Loucy (cell line): ENCODE measurements around the gene PRKCE.

Source experiments
- H2AFZ ChIP-seq: fragments of 200-600 bp; sonication (generic); 2 replicates; pipeline ENCODE4 v1.6.0; 2016; ENCODE audit warnings: antibody characterized with exemption, mild to moderate bottlenecking, low read length, moderate library complexity
- H3F3A ChIP-seq: fragments of 200-600 bp; 2 replicates; pipeline ENCODE4 v1.6.0; 2016; ENCODE audit warnings: antibody characterized with exemption, low read depth, mild to moderate bottlenecking
- H3K27me3 ChIP-seq: fragments of 200-600 bp; sonication (generic); 2 replicates; pipeline ENCODE4 v1.6.1; 2014; ENCODE audit warnings: low read length, mild to moderate bottlenecking; ENCODE audit not compliant: insufficient read depth, poor library complexity, severe bottlenecking
- H3K36me3 ChIP-seq: fragments of 200-600 bp; sonication (generic); 2 replicates; pipeline ENCODE4 v1.6.1; 2016; ENCODE audit warnings: low read length; ENCODE audit not compliant: insufficient read depth
- H3K4me1 ChIP-seq: fragments of 200-600 bp; sonication (generic); 2 replicates; pipeline ENCODE4 v1.5.1; 2014; ENCODE audit warnings: low read length, mild to moderate bottlenecking; ENCODE audit not compliant: insufficient read depth, poor library complexity, severe bottlenecking
- H3K4me2 ChIP-seq: fragments of 200-600 bp; sonication (generic); 2 replicates; pipeline ENCODE4 v1.6.0; 2014; ENCODE audit warnings: antibody characterized with exemption, low read length, low read depth, mild to moderate bottlenecking; ENCODE audit not compliant: poor library complexity, severe bottlenecking
- H3K4me3 ChIP-seq: fragments of 200-600 bp; sonication (generic); 2 replicates; pipeline ENCODE4 v1.5.1; 2014; ENCODE audit warnings: low read length, mild to moderate bottlenecking, mixed read lengths; ENCODE audit not compliant: poor library complexity, severe bottlenecking
- H3K79me2 ChIP-seq: fragments of 200-600 bp; sonication (generic); 2 replicates; pipeline ENCODE4 v1.6.1; 2014; ENCODE audit warnings: low read length; ENCODE audit not compliant: insufficient read depth
- H3K9ac ChIP-seq: fragments of 200-600 bp; sonication (generic); 2 replicates; pipeline ENCODE4 v1.6.0; 2014; ENCODE audit warnings: mild to moderate bottlenecking, low read depth, low read length, moderate library complexity; ENCODE audit not compliant: poor library complexity, severe bottlenecking
- H3K9me2 ChIP-seq: fragments of 200-600 bp; sonication (generic); replicated peaks from 2 replicates; pipeline ENCODE4 v1.6.1; 2016; ENCODE audit warnings: low read depth, low read length, mixed read lengths
- H3K9me3 ChIP-seq: fragments of 200-600 bp; sonication (generic); 2 replicates; pipeline ENCODE4 v1.6.1; 2014; ENCODE audit warnings: mild to moderate bottlenecking, antibody characterized with exemption, low read length, low read depth; ENCODE audit not compliant: insufficient read depth
- H4K20me1 ChIP-seq: fragments of 200-600 bp; sonication (generic); 2 replicates; pipeline ENCODE4 v1.6.0; 2014; ENCODE audit warnings: antibody characterized with exemption, low read length, mild to moderate bottlenecking; ENCODE audit not compliant: insufficient read depth, poor library complexity, severe bottlenecking
- CTCF ChIP-seq: fragments of 200-600 bp; sonication (generic); conservative IDR thresholded peaks from 2 replicates; pipeline ENCODE4 v1.5.1; 2014; ENCODE audit warnings: mild to moderate bottlenecking, antibody characterized with exemption, low read length
- EZH2phosphoT487 ChIP-seq: fragments of 200-600 bp; IDR thresholded peaks from 2 replicates; pipeline ENCODE4 v1.6.1; 2018; ENCODE audit warnings: antibody characterized with exemption, mild to moderate bottlenecking, moderate library complexity, borderline replicate concordance

Gene PRKCE

DNA sequence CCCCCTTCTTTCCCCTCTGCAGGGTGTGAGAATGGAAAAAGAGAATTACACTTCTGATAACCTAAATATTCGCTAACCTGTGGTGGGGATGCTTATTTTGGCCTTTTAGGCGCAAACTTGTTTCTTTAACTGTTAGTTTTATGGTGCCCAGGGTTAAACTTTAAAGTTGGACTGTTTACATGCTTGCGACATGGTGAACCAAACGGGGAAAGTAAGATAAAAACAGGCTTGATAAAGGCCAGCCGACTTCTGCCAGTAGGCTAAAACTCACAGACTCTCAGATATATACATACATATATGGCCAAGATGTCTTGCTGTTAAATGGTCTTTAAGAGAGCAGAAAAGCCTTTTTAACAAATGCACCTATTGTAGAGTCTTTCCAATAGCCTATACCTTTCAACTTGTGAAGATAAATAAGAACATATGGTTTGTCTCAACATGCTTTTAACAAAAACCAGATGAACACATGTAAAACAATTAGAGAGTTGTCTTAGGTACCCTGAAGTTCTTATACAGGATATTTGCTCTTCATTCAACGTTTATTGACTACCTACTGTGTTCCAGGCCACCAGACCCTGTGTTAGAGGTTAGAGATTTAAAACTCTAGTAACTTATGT is 29.0 kb downstream of the PRKCE start:
- H4K20me1 ChIP-seq, result peaks cover 5% of the 10 kb centered on the region
- no peaks in the 10 kb centered on the region for H3K27me3 ChIP-seq
- no peaks in the 10 kb centered on the region for H3K36me3 ChIP-seq
- peaks cover 60% of the 10 kb centered on the region for H3K79me2 ChIP-seq
- H3K4me1 ChIP-seq, result peaks cover 19% of the 10 kb centered on the region
- H3K9me3 ChIP-seq, result no peaks in the 10 kb centered on the region
- no peak overlapping the region for H3K9ac ChIP-seq
- no peak overlapping the region for H3K4me3 ChIP-seq
- TF ChIP-seq CTCF (no peak), EZH2phosphoT487 (no peak)
- H3K9me2 ChIP-seq, result no peaks in the 10 kb centered on the region
- H2AFZ ChIP-seq, result no peak overlapping the region
- no peak overlapping the region for H3K4me2 ChIP-seq
- H3F3A ChIP-seq, result no peaks in the 10 kb centered on the region

DNA sequence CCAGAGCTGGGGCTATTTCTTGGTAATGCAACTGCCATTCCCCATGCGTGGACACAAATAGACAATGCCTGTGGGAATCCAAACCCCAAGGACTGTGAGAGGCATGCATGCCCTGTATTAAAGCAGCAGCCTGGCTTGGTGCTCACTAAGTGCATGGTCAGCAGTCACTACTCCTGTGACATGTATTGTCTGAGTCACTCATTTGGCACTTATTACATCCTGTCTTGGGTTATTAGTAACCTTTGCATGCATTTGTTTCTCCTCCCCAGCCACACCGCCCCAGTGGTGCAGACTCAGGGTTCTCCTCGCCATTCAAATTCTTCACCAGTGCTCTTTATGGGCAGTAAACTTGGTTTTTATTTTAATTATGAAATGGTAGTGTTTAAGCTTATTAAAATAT is 30.2 kb downstream of the PRKCE start:
- Histone ChIP-seq H3K36me3 (no peaks in the 10 kb centered on the region), H3K4me2 (no peak overlapping the region), H3K79me2 (peaks cover 56% of the 10 kb centered on the region), H3K4me3 (no peak overlapping the region), H3K4me1 (peaks cover 16% of the 10 kb centered on the region), H2AFZ (no peak overlapping the region), H3K9me3 (no peaks in the 10 kb centered on the region), H3F3A (no peaks in the 10 kb centered on the region), H4K20me1 (peaks cover 5% of the 10 kb centered on the region), H3K9ac (no peak overlapping the region), H3K9me2 (no peaks in the 10 kb centered on the region), H3K27me3 (no peaks in the 10 kb centered on the region)
- no peak for TF ChIP-seq CTCF
- TF ChIP-seq EZH2phosphoT487, result no peak

DNA sequence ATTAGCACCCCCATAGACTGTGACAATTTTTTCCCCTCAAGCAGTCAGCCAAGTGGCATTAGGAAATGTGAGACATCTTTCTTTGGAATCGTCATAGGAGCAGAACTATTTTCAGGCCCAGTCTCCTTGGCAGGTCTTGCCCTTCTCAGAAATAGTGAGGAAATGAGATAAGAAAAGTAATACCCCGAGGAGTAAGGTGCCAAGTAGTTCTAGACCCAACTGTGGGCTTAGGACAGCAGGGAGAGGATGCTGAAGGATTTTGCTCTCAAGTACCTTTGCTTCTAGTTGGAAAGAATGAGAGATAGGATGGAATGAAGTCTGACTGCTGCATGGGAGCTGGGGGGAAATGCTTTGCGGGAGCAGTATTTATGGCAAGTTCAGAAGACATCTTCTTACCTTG is 31.8 kb downstream of the PRKCE start:
- Histone ChIP-seq H3K27me3 (no peaks in the 10 kb centered on the region), H3K79me2 (peaks cover 59% of the 10 kb centered on the region), H3K9me3 (no peaks in the 10 kb centered on the region), H3F3A (no peaks in the 10 kb centered on the region), H3K4me1 (peaks cover 16% of the 10 kb centered on the region), H3K4me3 (no peak overlapping the region), H3K36me3 (no peaks in the 10 kb centered on the region), H3K9ac (no peak overlapping the region), H3K9me2 (no peaks in the 10 kb centered on the region), H2AFZ (no peak overlapping the region), H3K4me2 (no peak overlapping the region), H4K20me1 (peaks cover 5% of the 10 kb centered on the region)
- TF ChIP-seq CTCF (no peak), EZH2phosphoT487 (no peak)
